HG02970 (cell line): ENCODE data around the gene TMC7.
"Not testable (repeated sequence)": the region's sequence is repeated elsewhere in the genome, so short reads cannot be mapped to it uniquely, and the experiment has no call there.

Experiments
- ATAC-seq: cut with Tn5 transposase; IDR thresholded peaks from one replicate; pipeline ENCODE4 v1.9.1; 2021; ENCODE audit warnings: mild to moderate bottlenecking, moderate library complexity, moderate number of reproducible peaks; ENCODE audit not compliant: unreplicated experiment, low FRiP score

The TMC7 gene

DNA sequence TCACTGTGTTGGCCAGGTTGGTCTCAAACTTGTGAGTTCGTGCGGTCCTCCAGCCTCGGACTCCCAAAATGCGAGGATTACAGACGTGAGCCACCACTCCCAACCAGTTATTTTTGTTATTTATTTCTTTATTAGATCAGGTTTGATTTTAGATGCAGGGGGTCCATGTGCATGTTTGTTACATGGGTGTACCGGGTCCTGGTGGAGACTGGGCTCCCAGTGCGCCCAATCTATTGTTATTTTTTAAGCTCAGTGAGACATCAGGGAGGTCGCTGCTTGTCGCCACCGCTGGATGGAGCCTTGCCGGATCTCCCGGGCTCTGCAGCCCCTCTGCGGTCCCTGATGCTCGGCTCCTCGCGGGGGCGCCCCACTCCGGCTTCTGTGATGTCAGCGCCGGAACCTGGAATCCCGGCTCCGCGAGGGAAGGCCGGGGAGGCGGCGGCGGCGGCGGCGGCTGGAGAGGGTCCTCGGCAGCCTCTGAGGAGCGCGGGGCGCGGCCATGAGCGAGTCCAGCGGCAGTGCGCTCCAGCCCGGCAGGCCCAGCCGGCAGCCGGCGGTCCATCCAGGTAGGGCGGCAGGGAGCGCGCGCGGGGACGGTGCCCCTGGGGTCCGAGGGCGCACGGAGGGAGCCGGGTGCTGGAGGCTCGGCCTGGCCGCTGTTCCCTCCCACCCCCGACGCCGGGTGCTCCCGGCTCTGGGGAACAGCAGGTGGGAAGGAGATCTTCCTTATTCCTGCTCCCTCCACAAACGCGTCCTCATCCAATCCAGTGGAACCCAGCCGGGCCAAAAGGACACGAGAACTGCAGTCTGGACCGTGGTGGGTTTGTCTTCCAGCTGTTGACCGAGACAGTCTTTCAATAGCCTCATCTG lies at the start of gene TMC7:
TSS of gene TMC7 (plus strand) at position 370 of the 870 bp plus-strand sequence. CDS start at position 500, 130 bp downstream.
- ATAC-seq = no peak

DNA sequence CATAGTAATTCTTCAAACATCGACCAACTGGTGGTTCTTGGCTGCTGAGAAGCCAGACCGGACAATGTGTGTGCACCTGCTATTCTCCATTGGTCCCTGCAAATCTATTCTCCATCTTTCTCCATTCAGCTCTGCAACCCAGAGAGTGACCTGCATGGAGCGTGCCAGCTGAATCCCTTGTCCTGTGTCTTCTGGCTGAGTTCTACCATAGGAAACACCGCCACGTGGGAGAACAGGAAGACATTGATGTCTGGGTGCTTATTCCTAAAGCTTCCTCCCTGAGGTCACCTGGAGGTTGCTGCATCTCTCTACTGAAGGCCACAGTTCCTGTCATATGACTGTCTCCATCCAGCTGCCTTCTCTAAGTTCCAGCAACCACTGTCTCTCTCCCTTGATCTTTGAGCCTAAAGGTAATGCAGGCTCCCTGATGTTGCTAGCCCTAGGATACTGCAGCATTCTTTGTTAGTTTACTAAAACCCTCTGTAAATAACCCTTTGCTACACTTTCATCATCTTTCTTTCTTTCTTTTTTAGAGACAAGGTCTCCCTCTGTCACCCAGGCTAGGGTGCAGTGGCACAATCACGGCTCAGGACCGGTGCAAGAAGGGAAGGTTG lies 46.9 kb upstream of the TMC7 start:
- ATAC-seq = no peak

DNA sequence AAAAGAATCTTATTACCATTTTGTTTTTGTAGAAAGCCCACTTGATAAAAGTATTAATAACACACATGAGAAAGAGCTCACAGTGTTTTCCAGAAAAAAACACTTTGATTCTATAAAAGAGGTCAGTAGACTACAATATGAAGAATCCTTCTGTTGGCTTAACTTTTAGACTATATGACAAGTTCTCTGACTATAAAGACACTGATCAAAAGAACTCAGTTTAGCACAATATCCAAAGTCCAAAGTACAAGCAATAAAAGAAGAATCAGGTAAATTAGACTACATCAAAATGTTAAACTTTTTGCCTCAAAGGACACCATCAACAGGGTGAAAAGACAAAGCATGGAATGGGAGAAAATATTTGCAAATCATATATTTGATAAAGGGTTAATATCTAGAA lies 46.3 kb upstream of the TMC7 start:
- no peak for ATAC-seq

DNA sequence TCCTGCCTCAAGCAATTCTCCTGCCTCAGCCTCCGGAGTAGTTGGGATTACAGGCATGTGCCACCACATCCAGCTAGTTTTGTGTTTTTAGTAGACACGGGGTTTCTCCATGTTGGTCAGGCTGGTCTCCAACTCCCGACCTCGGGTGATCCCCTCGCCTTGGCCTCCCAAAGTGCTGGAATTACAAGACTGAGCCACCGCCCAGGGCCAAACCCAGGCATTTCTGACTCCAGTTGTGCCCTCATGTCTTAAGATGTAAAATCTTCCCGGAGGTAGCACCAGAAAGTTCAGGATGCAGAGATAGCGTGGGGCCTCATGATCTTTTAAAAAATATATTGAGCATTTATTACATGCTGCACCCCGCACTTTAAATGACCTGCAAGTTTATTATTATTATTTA lies 44.7 kb upstream of the TMC7 start:
- no peak for ATAC-seq

DNA sequence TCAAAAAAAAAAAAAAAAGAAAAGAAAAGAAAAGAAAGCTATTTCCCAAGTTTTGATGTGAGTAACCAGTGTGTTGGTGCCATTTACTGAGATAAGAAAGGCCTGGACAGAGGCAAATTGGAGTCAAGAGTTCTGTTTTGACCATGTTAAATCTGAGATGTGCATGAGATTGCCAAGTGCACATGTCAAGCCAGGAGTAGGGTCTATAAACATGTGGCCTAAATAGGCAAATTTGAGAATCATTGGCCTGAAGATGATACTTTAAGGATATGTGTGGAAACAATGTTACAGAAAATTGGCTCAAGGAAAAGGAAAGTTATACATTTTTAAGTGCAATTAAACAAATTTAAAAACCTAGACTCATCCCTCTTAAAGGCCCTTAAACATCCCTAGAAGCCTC lies 42.3 kb upstream of the TMC7 start:
- no peak for ATAC-seq

DNA sequence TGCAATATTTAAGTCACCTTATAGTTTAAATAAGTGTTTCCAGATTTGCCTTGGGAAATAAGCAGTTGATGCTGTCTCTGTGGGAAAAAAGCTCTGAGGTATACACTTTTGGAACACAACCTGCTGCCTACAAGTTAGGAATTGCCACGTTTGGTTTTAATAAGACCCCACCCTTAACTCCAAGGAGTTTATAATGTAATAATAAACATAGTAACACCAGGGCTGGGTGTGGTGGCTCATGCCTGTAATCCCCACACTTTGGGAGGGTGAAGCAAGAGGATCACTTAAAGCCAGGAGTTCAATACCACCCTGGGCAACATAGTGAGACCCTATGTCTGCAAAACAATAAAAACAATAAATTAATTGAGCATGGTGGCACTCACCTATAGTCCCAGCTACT lies 41.7 kb upstream of the TMC7 start:
- ATAC-seq = no peak

DNA sequence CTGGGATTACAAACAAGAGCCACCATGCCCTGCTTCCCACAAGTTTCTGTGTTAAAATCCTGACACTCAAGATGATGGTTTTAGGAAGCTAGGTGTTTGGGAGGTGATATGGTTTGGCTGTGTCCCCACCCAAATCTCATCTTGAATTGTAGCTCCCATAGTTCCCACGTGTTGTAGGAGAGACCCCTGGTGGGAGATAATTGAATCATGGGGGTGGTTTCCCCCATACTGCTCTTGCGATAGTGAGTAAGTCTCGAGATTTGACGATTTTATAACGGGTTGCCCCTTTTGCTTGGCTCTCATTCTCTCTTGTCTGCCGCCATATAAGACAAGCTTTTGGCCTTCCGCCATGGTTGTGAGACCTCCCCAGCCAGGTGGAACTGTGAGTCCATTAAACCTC lies 40.3 kb upstream of the TMC7 start:
- ATAC-seq = no peak

DNA sequence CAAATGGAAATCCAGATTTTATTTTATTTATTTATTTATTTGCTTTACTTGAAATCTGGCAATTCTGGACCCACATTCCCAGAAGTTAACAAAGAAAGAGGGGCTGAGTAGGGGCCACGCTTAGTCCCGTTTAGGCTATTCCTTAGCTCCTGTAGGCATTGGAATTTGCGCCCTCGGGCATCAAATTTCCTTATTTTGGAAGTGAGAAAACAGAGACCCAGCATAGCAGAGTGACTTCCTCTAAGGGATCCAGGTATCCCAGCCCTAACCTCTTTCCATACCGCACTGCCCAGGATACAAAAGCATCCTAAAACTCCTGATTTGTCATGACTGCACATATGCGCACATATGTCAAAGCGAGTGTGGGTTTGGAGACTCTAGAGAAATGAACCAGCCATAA lies 38.5 kb upstream of the TMC7 start:
- ATAC-seq = no peak

DNA sequence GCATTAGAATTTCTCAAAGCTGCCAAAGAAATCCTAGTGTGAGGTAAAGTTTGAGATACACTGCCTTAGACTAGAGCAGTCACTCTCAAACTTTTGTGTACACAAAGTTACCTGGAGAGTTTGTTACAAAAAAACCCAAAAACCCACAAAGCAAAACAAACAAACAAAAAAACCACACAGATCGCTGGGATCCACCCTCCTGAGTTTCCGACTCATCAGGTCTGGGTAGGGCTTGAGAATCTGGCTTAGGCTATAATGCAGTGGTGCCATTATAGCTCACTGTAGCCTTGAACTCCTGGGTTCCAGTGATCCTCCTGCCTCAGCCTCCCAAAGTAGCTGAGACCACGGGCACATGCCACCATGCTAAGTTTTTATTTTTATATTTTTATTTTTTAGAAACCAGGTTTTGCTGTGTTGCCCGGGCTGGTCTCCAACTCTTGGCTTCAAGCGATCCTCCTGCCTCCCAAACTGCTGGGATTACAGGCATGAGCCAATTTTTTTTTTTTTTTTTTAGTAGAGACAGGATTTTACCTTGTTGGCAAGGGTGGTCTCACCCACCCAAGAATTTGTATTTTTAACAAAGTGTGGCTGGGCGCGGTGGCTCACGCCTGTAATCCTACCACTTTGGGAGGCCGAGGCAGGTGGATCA lies 35.2 kb upstream of the TMC7 start:
- ATAC-seq = no peak

DNA sequence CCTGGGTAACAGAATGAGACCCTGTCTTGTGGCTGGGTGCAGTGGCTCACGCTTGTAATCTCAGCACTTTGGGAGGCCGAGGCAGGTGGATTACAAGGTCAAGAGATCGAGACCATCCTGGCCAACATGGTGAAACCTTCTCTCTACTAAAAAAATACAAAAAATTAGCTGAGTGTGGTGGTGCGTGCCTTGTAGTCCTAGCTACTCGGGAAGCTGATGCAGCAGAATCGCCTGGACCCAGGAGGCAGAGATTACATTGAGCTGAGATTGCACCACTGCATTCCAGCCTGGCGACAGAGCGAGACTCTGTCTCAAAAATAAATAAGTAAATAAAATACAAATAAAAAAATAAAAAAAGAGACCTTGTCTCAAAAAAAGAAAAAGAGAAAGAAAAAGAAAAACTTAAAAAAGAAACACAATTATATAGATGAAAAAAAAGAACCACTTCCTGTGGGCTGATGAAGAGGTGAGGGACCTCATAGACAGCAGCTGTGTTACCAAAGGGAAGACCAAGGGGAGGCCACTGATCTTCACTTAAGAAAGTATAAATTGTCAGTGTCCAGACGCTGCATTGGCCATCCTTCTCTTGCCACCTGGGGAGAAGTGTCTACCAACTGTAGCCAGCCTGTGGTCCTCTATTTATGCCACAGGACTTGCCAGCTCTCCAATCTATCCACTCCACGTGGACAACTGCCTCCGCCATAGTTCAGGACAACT lies 33.1 kb upstream of the TMC7 start:
- ATAC-seq = no peak

DNA sequence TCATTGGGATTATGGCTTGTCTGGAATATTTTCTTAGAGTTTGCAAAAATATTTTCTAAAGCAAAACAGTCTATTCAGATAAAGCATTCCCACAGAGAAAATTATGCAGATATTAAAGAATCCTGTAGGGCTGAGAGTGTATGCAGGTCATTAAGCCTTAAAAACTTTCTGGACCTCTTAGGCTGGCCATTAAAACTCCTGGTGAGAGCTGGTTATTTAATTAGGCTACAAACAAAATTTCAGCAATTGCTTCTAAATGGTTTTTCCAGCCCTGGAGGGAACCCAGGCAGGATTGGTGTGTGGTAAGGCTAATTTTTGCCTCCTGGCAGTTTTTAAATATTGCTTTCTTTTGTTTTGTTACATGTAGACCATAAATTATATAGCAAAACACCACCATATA lies 30.2 kb upstream of the TMC7 start:
- no peak for ATAC-seq

DNA sequence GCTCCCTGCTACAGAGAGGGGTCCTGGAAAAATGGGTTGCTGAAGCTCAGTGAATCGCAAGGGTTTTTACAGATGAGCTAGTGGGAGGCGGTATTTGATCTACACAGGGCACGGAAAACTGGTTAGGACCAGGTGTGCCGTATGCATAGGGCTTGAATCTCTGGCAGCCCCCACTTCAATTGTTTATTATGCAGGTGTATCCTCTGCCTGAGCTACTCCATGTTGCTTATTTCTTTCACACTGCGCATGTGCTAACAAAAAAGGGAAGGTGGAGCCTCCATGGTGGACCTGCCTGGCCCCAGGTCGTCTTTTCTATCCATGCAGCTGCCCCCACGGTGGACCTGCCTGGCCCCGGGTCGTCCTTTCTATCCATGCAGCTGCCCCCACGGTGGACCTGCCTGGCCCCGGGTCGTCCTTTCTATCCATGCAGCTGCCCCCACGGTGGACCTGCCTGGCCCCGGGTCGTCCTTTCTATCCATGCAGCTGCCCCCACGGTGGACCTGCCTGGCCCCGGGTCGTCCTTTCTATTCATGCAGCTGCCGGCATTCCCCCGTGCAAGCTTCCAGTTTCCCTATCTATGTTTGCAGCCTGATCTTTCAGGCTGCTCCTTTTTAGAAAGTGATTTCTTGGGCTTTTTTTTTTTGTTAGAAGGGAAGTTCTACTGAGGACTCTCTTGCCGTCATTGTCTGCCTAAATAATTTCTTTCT lies 27.7 kb upstream of the TMC7 start:
- ATAC-seq = not testable (repeated sequence)

DNA sequence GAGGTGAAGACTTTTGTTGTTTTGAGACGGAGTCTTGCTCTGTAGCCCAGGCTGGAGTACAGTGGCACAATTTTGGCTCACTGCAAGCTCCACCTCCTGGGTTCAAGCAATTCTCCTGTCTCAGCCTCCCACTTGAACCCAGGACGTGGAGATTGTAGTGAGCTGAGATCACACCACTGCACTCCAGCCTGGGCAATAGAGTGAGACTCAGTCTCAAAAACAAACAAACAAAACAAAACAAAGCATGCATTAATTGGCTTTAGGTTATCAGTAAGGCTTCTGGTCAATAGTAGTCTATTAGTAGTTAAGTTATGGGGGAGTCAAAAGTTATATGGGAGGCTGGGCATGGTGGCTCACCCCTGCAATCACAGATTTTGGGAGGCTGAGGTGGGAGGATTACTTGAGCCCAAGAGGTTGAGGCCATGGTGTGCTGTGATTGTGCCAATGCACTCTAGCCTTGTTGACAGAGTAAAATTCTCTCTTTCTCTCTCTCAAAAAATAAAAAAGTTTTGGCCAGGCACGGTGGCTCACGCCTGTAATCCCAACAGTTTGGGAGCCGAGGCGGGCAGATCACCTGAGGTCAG lies 27.0 kb upstream of the TMC7 start:
- not testable (repeated sequence) for ATAC-seq

DNA sequence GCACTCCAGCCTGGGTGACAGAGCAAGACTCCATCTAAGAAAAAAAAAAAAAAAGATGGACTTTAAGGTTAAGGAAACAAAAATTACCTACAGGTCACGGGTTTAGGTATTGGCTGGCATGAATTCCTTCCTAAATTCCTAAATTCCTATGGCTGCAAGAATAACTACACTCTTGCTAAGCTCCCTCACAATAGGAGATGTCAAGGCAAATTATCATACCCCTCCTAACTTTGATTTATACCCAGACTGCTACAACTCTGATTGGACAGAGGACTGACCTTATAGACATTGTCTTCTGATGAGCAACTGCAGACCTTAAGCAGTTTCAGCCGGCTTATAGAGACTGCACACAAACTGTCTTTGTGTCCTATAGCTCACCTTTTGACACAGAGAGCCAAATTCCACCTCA lies 25.1 kb upstream of the TMC7 start:
- no peak for ATAC-seq

DNA sequence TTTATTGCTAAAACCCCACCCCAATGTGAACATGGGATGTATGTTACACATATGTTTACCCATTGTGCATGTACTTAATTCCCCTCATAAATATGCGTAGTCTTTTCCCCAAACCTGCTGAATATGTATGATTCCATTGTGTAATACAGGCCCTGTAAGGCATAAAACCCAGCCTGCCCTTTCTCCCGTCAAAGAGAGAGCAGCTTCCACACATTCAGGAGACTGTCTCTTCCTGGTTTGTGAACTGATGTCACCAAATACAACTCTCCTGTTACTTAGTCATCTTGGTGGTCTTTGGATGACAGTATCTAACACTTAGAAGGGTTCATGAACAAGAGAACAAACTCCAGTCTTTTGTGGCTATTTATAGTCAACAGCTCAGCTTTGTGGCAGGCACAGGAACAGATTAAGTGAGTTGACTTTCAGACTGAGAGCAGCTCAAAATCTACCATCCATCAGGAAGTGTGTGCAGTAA lies 24.7 kb upstream of the TMC7 start:
- ATAC-seq = no peak

DNA sequence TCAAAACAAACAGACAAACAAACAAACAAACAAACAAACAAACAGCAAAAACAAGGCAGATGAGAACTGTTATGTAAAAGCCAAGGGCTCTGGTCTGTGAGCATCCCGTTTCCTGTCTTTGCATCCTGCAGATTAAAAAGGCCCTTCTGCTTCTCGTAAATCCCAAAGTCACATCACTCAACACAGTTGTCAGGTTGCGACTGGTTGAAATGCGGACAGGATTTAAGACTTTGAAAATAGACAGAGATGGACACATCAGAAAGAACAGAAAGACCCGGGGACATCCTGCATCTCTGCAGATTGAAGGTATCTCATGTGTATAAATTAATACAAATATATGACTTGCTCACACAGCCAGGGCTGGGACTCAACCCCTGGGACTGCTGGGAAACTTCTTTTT lies 18.2 kb upstream of the TMC7 start:
- no peak for ATAC-seq

DNA sequence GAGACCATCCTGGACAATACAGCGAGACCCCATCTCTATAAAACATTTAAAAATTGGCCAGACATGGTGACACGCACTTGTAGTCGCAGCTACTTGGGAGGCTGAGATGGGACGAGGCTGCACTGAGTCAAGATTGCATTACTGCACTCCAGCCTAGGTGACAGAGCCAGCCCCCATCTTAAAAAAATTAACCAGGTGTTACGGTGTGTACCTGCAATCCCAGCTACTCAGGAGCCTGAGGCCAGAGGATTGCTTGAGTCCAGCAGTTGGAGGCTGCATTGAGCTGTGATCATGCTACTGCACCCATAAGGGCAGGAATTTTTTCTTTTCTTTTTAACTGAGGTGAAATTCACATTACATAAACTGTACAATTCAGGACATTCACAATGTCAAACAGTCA lies 16.9 kb upstream of the TMC7 start:
- no peak for ATAC-seq

DNA sequence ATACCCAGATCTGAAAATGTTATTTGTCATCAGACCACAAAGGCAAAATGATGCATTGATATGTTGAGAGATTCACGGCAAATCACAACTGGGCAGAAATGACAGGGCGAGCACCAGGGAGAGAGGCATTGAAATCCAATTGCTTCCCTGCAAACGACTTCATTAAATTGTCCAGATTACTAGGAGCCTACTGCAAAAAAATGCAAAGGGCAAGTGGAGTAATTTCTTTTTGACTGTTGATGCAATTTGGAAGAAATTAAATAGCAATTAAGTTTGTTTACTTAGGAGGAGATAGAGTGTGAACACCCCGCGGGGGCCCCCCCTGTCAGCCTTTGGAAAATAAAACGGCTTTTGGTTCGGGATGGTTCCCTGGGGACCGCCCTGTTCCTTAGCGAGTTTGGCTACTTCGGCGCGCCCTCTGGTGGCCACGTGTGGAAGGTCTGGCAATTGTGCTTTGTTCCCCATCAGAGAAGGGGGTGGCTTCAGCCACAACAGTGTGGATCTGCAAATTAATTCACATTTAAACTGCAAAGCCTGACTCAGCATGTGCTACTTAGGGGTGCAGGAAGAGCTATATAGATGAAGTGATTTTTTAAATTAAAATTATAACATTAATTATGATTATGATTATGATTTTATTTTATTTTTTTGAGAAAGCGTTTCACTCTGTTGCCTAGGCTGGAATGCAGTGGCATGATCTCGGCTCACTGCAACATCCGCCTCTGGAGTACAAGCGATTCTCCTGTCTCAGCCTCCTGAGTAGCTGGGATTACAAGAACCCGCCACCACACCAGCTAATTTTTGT lies 14.5 kb upstream of the TMC7 start:
- ATAC-seq = no peak

DNA sequence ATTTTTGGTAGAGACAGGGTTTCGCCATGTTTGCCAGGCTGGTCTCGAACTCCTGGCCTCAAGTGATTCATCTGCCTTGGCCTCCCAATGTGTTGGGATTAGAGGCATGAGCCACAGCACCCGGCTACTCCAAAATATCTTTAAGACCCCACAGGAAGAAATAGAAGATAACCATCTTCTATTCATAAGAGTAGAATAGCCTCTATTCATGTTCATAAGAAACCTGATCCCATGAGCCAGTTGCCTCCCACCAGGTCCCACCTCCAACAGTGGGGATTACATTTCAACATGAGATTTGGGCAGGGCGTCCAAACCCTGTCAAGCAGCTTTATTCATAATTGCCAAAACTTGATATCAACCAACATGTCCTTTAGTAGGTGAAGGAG lies 13.9 kb upstream of the TMC7 start:
- no peak for ATAC-seq
